ENCODE measurements around the gene DYNC2H1.
"Not testable (repeated sequence)": the region's sequence is repeated elsewhere in the genome, so short reads cannot be mapped to it uniquely, and the experiment has no call there.

The DYNC2H1 gene

DNA sequence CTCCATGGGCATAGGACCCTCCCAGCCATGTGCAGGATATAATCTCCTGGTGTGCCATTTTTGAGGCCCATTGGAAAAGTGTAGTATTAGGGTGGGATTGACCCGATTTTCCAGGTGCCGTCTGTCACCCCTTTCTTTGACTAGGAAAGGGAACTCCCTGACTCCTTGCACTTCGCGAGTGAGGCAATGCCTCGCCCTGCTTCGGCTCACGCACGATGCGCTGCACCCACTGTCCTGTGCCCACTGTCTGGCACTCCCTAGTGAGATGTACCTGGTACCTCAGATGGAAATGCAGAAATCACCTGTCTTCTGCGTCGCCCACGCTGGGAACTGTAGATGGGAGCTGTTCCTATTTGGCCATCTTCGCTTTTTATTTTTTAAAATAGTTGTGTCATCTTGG lies 32.8 kb downstream of the DYNC2H1 start:
- not testable (repeated sequence) for DNase-seq (ENCODE audit: low spot score)

GRCh38 chr11:103147627-103148026 lies 38.4 kb downstream of the DYNC2H1 start:
- no peak for DNase-seq (ENCODE audit: low spot score)

- DNase-seq (ENCODE audit: low spot score) = no peak
Measured at GRCh38 chr11:103157542-103157941, 48.3 kb downstream of the DYNC2H1 start.

- DNase-seq (ENCODE audit: low spot score) = no peak
Measured at GRCh38 chr11:103164093-103164796, 55.0 kb downstream of the DYNC2H1 start.

- no peak for DNase-seq (ENCODE audit: low spot score)
Measured at GRCh38 chr11:103167166-103167565, 57.9 kb downstream of the DYNC2H1 start.

DNA sequence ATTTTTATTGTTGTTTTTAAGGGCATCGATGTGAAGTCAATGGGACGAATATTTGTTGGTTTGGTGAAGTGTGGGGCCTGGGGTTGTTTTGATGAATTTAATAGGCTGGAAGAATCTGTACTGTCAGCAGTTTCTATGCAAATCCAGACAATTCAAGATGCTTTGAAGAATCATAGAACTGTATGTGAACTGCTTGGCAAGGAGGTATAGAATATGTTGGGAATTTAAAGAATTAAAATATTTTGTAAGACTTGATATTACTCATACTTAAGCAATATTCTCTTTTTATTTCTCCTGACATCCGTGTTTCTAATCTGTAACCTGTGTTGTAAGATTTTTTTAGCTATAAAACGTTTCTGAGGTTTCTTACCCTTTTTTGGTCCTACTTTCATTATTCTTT lies 61.6 kb downstream of the DYNC2H1 start:
- no peak for DNase-seq (ENCODE audit: low spot score)

DNA sequence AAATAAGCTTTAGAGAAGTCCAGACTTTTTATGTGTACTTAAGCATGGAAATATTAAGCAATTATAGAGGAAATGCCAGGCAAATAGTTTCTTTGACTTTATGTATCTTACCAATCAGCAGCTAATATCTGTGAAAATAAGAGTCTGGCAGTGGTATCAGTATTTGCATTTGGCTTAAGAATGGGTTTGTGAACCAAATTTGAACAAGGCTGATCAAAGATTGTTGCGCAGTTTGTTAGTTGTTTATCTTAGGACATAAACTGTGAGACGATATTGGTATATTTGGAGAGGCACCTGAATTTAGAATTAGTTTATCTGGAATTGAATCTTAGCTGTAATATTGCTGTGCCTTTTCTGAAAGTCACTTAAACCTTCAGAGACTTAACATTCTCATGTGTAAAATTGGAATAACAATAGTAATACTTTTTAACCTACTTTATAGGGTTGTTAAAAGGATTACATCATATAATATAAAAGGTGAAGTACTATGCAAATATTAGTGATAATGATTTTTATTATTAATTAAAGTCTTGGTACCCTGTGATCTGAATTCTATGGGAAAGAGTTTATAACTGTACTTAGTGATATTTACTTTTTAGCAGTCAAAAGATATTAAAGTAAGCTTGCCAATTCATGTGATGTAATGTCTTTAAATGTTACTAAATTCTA lies 66.4 kb downstream of the DYNC2H1 start:
- DNase-seq (ENCODE audit: low spot score) = no peak

GRCh38 chr11:103183981-103184611 lies 74.9 kb downstream of the DYNC2H1 start:
- DNase-seq (ENCODE audit: low spot score) = no peak

DNA sequence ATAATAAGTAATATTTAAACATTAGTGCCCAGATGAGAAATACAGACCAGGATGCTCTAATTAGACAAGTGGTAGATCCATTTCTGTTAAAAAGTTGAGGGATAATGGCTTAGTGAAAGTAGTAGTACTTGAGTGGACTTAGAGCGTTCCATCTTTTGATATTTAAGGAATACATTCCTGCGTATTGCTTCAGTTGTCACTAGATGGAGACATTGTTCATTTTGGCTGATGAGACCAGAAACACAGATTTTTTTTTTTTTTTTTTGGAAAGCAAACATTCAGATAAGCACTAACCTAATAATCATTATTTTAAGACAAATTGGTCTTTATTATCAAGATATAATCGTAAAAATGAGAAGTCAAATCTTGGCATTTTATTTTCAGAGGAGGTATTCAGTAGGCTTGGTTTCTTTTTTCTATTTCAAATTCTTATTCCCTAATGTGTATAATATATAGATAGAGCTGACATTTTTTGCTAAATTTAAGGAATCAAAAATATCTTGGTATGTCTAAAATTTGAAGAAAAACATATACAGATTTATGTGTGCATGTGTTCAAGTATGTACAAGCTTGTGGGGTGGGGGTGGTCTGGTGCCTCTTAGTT lies 92.9 kb downstream of the DYNC2H1 start:
- peak; percentile 27 for DNase-seq (ENCODE audit: low spot score)

GRCh38 chr11:103210543-103210942 lies 101.3 kb downstream of the DYNC2H1 start:
- DNase-seq (ENCODE audit: low spot score) = no peak

DNA sequence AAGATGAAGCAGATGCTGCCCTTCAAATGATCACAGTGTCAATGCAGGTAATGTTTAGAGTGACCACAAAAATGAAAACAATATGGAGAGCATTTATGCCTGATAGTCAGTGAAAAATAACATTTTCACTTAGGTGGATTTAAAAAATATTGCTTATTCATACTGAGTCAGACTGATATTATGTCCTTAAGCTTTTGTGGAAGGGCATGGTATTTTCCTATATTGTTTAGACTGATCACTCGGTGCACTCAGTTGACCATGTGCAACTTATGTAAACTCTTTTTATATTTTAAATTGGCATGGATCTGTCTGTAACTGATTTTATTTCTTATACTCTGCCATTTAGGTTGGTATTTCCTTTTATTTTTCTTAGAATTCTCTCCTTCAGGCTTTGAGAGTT lies 106.6 kb downstream of the DYNC2H1 start:
- DNase-seq (ENCODE audit: low spot score) = no peak

- DNase-seq (ENCODE audit: low spot score) = no peak
Measured at GRCh38 chr11:103220133-103220532, 110.9 kb downstream of the DYNC2H1 start.

DNA sequence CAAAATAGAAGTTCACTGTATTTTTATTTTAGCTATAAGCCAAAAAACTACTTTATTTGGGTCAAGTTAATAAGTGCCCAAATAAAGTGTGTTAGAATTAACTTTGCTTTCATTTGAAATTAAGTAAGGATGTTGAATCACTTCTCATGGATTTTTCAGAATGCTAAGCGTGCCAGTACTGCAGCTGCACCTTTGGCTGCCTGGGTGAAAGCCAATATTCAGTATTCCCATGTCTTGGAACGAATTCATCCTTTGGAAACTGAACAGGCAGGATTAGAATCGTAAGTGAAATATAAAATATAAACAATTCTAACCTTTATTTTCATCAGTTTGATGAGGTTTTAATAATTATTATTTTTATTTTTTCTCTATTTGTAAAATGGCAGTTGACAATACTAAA lies 113.6 kb downstream of the DYNC2H1 start:
- DNase-seq (ENCODE audit: low spot score) = no peak

GRCh38 chr11:103228807-103229206 lies 119.6 kb downstream of the DYNC2H1 start:
- no peak for DNase-seq (ENCODE audit: low spot score)

DNA sequence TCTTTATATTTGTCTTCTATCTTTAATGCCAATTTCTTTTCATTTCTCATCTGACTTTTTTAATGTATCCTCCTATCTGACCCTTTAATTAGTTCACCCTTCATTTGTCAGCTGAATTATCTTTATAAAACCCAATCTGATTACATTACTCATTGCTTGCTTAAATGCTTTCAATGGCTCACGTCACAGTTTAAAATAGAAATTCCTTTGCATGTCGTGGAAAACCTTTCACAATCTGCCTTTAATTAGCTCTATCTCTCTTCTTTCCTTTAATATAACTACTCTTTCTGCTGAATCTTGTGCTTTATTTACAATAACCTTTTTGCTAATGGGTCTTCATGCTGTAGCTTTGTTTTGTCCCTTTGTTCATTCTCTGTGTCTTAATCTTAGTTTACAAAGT lies 125.7 kb downstream of the DYNC2H1 start:
- DNase-seq (ENCODE audit: low spot score) = no peak

GRCh38 chr11:103241574-103241973 lies 132.3 kb downstream of the DYNC2H1 start:
- no peak for DNase-seq (ENCODE audit: low spot score)

- no peak for DNase-seq (ENCODE audit: low spot score)
Measured at GRCh38 chr11:103254123-103254522, 144.9 kb downstream of the DYNC2H1 start.

GRCh38 chr11:103257360-103257759 lies 148.1 kb downstream of the DYNC2H1 start:
- peak; percentile 2 for DNase-seq (ENCODE audit: low spot score)

GRCh38 chr11:103266167-103266831 lies 157.1 kb downstream of the DYNC2H1 start:
- no peak for DNase-seq (ENCODE audit: low spot score)

DNA sequence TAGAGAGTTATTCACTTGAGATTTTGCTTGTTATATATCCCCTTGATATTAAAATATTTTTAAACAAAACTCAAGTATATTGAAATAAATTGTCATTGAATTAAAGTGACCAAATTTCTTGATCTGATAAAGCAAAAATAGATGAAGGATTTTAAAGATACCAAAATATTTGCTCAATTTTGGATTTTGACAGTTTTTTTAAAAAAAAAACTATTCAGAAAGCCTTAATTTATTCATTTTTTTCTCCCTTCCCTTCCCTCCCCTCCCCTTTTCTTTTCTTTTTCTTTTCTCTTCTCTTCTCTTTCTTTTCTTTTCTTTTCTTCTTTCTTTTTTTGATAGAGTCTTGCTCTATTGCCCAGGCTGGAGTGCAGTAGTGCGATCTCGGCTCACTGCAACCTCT lies 163.7 kb downstream of the DYNC2H1 start:
- DNase-seq (ENCODE audit: low spot score) = no peak

- DNase-seq (ENCODE audit: low spot score) = no peak
Measured at GRCh38 chr11:103274025-103274424, 164.8 kb downstream of the DYNC2H1 start.

DNA sequence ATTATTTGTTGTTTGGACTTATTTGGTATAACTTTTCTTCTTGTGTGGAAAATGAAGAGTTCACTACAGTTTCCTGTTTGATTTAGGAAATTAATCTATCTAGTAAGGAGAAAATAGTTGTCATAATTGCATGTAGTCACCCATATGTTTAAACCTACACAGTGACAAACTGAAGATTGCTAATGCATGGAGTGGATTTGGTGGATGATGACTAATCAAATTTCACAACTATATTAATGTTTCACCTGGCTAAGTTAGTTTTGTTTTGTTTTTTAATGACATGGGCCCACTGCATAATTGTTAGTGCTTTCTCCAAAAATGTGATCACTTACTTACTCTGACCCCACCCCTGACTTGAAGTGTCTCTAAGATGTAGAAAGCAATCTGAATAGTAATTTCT lies 170.6 kb downstream of the DYNC2H1 start:
- no peak for DNase-seq (ENCODE audit: low spot score)

Measured in LoVo (cell line).